Embryonic facial prominence (tissue), 1 donor: ENCODE measurements around the gene LCT.
"Not testable (repeated sequence)": the region's sequence is repeated elsewhere in the genome, so short reads cannot be mapped to it uniquely, and the experiment has no call there.

Source experiments
- DNase-seq: peaks from one replicate; pipeline ENCODE4 v3.0.0-alpha.2; 2016; ENCODE audit errors: extremely low spot score

LCT gene

DNA sequence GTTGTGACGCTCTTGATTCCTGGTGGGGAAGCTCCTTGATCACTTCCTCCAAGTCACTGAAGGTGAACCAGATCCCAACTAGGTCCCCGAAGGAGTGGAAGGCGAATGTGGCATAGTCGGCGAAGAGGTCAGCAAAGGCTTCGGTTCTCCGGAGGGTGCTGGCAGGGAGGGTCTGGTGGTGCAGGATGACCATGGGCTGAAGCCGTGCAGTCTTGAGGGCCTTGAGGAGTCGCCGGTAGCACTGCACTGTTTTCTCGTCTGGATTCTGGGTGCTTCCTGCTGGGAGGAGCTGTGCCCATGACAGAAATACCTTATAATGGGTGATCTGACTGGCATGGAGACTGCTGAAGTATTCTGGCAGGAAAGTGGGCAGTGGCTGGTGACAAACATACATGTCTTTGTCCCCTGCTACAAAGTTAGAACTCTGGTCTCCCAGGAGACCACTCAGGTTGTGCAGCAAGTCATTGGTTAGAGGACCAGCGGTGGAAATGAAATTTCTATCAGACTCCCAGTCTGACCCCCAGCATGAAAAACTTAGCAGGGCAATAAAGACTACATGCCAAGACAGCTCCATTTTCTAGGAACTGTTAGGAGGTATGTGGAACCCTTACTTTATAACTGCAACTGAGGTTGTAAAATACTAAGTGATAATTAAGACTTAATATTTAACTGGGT is at the start of gene LCT:
Gene LCT, minus strand, starts transcription at position 589 of the 675 bp plus-strand sequence. Its CDS starts 15 bp downstream, at position 574.
- DNase-seq, result no peak

DNA sequence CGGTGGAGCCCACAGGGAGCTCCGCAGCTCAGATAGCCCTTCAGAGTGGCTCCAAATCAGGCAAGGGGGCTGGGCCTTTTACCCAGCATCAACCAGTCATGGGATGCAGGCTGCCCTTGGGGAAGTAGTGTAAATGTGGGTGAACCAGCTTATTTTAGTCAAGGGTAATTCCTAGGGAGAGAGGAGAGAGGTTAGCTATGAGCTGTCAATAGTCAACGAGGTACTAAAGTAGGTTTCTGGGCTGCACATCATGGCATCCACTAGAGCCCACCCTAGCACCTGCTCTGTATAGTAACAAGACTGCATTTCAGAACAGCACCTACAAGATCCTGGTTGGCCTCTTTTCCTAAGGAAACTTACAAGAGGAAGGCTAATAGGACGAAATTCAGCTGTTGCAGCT is 48.7 kb upstream of the LCT start:
- DNase-seq, result no peak

DNA sequence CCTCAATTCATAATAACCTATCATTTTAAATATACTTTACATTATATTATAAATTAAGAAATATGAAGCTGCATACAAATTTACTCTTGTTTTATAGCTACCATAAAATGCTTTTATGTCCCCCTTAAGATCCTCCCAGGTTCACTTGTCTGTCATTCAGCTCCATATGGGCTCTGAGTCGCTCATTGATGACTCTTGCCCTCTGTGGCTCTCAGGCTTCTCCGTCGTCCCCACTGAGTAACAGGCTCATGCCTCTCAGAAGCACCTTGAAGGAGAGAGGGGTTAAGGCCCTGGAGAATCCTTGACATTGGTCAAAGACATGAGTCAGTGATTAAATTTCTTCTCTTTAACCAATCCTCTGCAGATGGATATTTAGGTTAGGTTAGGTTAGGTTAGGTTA is 45.4 kb upstream of the LCT start:
- DNase-seq, result no peak

DNA sequence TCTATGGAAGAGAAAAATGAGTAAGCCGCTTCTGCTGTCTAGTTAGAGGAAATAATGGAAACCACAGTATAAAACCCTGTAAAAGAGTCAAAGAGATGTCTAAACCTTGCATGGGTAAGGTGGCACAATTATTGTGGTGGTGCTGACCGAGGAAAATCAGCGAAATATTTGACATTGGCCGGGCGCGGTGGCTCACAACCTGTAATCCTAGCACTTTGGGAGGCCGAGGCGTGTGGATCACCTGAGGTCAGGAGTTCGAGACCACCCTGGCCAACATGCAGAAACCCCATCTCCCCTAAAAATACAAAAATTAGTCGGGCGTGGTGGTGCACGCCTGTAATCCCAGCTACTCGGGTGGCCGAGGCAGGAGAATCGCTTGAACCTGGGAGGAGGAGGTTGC is 39.8 kb upstream of the LCT start:
- DNase-seq, result not testable (repeated sequence)

DNA sequence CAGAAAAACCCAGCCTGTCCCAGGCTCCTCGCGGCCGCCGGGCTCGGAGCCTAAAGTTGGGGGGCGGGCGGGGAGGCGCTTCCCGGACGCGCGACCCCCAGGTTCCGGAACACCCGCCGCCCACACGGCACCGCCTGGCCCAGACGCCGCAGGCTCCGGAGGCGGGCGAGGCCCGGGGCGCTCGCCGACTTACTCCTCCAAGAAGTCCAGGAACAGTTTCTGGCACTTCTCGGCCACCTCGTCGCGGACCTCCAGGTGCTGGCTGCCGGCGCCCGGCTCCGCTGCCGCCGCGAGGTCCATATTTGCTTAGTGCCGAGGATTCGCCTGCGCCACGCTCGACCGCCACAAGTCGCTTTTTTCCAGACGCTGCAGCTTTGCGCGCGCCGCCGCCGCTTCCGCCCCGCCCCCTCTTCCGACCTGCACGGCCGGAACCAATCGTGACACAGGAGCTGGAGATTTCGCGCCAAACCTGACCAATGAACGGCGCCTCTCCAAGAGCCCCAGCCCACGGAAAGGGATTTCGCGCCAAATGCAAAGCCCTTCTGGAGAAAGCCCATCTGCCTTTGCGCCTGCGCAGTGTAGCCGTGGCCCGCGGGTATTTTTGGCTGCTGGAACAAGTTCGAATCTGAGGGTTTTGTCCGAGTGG is 39.2 kb upstream of the LCT start, which contains the start of gene MCM6:
Gene MCM6, minus strand, starts transcription at position 378 of the 646 bp plus-strand sequence. Its CDS starts 78 bp downstream, at position 300.
- peak; percentile 94 for DNase-seq

DNA sequence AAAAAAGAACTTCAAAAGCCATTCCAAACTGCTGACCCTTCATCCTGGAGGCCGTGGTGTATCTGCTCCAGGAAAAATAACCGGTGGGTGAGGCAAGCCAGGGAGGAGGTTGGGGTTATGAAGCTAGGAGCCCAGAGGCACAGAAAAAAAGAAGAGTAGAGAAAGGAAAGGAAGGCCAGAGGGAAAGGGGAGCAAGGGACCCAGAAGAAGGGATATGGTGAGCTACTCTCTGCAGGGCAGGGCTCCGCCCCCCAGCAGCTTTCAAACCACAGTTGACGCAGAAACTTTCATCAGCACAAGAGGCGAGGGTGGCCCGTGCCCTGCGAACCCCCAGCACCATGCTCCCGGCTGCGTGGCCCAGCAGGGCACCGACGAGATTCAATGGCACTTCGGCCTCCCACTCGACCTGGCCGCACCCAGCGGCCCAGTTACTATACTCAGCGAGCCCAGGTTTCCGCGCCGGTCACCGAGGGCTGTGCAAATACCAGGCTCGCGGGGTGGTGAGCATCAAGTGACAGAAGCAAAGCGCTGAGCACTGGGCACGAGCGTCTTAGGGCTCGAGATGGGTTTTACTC is 38.6 kb upstream of the LCT start:
- DNase-seq, result no peak

DNA sequence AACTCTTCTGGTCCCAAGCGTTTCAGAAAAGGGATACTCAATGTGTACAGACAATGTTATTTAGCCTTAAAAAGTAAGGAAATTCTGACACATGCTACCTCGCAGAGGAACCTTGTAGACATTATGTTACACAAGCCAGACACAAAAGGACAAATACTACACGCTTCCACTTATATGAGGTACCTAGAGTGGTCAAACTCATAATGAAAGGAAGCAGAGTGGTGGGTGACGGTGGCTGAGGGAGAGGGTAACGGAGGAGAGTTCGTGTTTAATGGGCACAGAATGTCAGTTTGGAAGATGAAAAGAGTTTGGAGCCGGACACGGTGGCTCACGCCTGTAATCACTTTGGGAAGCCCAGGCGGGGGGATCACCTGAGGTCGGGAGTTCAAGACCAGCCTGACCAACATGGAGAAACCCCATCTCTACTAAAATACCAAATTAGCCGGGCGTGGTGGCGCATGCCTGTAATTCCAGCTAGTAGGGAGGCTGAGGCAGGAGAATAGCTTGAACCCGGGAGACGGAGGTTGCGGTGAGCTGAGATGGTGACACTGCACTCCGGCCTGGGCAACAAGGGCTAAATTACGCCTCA is 37.9 kb upstream of the LCT start:
- DNase-seq, result no peak

DNA sequence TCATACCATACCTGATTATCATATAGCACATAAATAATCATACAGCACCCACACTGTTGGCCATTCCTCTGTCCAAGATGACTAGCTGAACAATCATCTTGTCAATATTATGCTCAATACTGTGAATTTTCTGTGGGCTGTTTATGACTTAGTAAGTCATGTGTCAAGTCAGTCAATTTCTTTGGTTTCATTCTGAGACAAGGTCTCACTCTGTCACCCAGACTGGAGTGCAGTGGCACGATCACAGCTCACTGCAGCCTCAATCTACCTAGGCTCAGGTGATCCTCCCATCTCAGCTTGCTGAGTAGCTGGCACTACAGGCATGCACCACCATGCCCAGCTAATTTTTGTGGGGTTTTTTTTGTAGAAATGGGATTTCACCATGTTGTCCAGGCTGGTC is 33.6 kb upstream of the LCT start:
- DNase-seq, result no peak

DNA sequence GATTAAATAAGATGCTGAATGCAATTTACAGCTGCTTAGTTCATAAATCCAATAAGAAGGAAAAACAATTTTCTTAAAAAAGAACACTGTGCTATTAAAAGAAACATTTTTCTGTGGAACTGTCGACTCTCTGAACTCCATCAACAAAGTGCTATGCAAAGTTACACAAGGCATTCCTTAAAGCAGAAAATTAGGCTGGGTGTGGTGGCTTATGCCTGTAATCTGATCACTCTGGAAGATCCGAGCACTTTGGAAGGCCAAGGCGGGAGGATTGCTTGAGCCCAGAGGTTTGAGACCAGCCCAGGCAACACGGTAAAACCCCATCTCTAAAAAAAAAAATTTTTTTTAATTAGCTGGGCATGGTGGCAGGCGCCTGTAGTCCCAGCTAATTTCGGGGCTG is 26.2 kb upstream of the LCT start:
- DNase-seq, result no peak

DNA sequence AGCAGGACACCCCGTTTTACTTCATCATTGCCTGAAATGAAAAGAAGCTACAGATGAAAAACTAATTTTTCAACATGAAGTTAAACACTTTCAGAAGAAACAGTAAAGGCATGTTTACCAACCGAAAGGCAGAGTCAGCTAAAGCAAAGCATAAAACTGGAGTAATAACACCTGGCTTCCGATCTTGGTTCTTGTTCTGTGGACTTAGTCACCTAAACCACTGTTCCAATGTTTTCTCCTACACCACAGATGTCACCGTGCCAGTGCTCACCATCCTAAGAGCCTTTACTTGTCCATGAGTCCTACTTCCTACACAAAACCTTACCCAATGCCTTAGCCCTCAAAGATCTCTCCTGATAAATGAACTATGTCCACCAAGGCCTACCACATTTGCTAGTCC is 25.7 kb upstream of the LCT start:
- DNase-seq, result no peak

DNA sequence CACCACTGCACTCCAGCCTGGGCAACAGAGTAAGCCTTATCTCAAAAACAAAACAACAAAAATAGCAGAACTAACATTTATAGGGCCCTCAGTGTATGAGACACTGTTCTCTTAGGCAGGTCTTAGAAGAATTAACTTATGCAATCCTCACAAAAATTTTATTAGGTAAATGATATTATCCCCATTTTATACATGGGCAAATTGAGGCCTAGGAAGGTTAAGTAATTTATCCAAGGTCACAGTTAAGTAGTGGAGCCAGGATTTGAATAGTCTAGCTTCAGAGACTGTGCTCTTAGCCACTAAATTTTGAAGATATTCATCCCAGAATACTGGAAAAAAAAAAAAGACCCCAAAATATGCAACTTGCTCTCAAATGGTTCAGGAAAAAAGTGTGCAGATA is 16.4 kb upstream of the LCT start:
- DNase-seq, result no peak

DNA sequence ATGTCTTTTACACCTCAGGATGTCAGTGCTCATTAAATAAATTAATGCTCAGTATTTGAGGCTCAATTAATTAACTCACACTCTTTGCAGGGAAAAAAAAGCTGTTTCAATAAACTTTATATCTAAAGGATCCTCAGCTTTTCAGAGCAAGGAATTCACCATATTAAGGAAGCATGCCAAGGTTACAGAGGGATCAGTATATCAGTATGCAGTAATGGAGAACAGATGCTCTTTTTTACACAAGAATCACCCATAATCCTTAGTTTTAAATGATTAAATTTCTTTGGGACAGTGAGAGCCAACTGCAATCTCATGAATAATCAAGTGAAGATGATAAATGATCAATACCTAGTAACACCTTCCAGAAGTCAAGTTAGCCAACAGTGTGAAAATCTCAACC is 14.9 kb upstream of the LCT start:
- DNase-seq, result no peak

DNA sequence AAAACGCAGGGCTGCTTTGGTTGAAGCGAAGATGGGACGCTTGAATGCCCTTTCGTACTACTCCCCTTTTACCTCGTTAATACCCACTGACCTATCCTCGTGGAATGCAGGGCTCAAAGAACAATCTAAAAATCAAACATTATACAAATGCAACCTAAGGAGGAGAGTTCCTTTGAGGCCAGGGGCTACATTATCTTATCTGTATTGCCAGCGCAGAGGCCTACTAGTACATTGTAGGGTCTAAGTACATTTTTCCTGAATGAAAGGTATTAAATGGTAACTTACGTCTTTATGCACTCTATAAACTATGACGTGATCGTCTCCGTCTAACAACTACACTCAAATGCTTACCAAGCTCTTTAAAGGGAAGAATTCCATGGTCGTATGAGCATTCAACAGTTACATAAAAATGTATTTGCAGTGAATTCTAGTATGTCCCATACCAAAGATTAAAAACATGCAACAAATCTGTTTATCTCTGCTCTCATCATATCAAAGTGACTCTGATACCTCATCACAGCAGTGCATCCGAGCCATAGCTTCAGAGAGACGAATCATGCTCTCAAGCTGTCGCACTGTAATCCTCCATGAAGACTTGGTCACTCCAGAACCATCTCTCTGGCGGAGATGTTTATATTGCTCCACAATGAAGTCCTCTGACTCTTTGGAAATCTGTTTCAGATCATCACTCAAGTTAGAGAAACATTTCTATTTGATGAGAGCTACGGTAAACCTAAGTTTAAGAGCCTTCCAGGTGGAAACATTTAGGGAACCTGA is 14.1 kb upstream of the LCT start:
- no peak for DNase-seq

DNA sequence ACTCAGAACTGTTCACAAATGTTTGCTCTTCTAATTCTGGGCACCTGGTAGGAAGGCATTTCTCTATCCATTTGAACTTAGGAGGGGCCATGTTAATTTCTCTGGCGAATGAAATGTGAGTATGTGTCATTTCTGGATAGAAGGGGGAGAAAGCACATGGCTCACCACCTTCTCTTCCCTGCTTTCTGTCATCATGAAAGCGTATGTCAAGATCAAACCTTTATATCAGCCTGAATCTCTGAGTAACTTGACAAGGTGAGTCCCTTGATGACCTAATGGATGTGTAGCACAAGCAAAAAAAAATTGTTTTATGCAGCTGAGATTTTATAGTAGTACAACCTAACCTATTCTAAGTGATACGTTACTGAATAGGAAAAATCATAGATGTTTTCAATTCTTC is 12.1 kb upstream of the LCT start:
- no peak for DNase-seq

DNA sequence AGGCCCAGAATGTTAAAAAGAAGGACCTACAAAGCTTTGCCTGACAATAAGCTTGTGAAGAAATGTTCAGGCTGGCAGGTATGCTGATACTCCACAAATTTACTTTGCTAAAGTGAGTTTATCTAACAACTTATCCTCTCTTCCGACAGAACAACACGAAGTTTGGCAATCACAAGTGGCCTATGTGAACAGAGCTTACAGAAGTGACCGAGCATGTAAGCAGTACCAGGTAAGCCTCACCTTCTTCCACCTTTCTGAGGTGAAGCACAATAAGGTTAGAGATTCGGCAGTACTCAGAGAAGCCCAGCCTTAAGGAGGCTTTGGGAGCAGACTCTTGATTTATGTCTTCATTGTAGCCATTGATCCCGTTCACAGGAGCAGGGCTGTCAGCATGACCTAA is 9.0 kb upstream of the LCT start:
- no peak for DNase-seq

DNA sequence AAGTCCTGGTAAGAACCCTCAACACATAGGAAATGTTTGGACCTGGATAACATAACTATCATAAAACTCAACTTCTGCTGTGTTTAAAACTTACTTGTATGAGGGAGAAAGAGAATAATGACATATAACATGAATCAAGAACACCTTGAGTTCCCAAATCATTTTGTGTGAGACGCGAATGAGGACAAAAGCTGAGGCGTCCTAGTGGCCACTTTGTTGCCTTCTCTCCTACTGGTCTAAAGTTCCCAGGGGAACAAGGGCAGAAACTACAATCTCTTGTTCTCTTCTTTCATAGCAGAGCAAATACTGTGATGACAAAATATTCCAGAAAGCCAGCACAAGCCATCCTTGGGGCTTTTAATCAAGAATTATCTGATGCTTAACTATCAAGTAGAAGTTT is 8.3 kb upstream of the LCT start:
- DNase-seq, result no peak

DNA sequence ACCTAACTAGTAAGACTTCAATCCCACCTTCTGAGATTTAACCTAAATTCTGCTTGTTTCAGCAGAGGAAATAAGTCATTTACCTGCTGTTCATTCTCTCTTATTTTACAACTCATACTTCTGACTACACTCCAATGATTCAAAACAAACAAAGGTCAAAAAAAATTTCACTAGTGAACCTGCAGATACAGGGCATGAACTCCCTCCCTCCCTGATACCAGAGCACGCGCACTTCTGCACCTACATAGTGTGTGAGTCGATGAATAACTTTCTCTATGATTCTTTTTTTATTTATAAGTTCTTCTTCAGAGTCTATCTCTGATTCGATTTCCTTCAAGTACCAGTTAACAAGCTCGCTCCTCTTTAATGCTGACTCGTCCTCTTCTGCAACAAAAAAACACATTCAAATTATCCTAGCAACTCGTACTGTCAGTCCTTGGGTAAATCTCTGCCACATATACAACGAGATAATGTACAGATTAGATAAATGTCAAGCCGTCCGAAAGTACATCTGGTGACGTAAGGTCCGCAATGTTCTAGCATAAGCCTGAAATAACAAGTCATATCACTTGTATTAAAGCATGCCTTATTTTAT is 7.4 kb upstream of the LCT start:
- no peak for DNase-seq

DNA sequence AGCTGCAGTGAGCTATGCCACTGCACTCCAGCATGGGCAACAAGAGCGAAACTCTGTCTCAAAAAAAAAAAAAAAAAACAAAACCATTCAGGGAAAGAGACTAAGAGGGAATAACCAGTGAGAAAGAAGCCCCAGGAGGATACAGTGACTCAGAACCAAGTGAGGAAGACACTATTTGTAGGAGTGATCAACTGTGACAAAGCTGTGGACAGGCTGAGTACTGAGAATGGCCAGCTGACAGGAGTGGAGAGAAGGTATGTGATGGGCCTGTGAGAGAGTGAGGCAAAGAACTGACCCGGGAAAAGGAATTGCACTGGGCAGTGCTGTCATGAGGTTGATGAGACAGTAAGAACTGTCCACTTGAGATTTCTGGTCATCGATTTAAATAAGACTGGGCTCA is 6.7 kb upstream of the LCT start:
- DNase-seq, result no peak

DNA sequence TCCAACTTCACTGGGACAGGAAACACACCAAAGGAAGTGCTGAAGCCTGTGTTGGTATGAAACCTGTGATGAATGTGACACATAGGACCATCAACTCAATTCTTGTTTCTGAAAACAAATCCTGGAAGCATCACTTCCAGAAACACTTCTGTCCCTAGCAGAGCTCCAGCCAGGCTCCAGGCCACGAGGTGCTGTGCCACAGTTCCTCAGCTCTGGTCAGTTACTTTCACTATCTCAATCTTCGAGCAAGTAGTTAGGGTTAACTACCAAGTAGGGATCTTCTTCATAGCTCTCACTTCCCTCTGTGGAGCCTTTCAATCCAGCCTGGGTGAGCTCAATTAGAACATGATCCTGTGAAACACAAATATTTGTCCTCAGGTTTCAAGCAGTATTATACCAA is 3.6 kb upstream of the LCT start:
- no peak for DNase-seq

DNA sequence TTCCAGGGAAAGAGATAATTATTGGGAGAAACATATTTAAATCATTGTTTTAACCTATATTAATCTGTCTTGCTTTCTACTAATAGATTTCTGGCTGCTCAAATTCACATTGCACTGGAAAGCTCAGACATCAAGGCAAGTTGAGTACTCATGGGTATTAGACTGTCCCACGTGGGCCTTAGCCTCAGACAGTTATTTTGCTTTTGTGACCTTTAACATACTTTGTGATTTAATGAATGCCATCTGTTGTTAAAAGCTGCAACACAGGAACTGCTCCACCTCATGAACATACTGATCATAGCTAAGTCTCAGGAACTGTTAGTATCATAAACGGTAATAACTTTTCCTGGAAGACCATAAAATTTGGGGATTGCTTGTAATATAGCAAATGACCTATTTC is 2.7 kb upstream of the LCT start:
- DNase-seq, result no peak

DNA sequence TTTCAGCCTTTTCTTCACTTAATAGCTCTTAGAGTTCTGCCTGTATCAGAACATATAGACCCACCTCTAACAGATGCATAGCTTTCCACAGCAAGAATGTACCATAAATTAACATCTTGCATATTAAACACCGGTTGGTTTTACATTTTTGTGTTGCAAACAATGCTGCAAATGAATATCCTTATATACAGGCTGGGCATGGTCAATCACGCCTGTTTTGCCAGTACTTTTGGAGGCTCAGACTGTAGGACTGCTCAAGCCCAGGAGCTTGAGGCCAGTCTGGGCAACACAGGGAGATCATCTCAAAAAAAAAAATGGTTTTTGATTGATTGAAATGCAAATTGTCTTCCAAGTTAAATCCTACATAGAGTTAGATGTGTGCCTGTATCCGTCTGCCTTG is 1.5 kb upstream of the LCT start:
- DNase-seq, result no peak

DNA sequence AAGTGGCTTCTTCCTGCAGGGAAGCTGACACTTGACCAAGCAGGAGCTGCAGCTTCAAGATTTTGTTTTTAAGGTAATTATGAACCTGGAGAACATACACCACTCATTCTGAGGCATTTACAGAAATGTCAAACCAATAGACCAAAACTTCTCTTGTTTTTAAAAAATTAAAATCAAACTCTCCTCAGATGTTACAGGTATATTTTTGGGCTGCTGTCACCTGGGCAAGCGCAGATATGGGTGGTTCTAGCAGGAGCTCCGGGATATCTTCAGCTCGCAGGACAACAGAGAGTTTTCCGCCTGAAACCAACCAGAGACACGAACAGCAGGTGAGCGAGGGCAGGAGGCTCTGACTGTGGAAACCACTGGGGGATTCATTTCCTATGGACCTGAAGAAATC is 4.1 kb downstream of the LCT start:
- DNase-seq, result no peak
